GM12878 (cell line): ENCODE data around the gene DIP2C. TPM values are rescaled to one million over a fixed set of nuclear protein-coding genes. Genes with fewer than 3 reads are reported as not detected.

Experiments used
- ATAC-seq: fragments of 200-7000 bp; cut with Tn5 transposase; 3 replicates; pipeline ENCODE4 v1.9.1; 2020; ENCODE audit warnings: mild to moderate bottlenecking, moderate library complexity
- BruUV-seq: library from RNA; stranded (reverse); fragments of 400-500 nt; replicated peaks from 2 replicates; lab custom pipeline; 2021; lab: Mats Ljungman, UMichigan
- CTCF ChIA-PET: fragments of 300-600 bp; sonication (Branson Sonifier 250); formaldehyde crosslinking; extraction: SDS; loops from one replicate; lab custom pipeline; 2021; ENCODE audit warnings: inconsistent platforms; lab: Yijun Ruan, JAX
- POLR2A ChIA-PET: fragments of 350-600 bp; formaldehyde crosslinking; extraction: SDS; loops from one replicate; lab custom pipeline; 2021; ENCODE audit warnings: inconsistent platforms; lab: Charles Lee
- RAD21 ChIA-PET: fragments of 300-600 bp; sonication (Branson Sonifier 250); formaldehyde crosslinking; loops from one replicate; lab custom pipeline; 2023; ENCODE audit warnings: antibody characterized with exemption; ENCODE audit not compliant: unreplicated experiment; lab: Charles Lee
- SMC1A ChIA-PET: fragments of 300-600 bp; sonication (Branson Sonifier 250); formaldehyde crosslinking; loops from one replicate; lab custom pipeline; 2023; ENCODE audit not compliant: unreplicated experiment, uncharacterized antibody; lab: Charles Lee
- DNase-seq: peaks from one replicate; pipeline ENCODE4 v3.0.0-alpha.2; 2011; ENCODE audit warnings: low read depth, low spot score
- FAIRE-seq: peaks from 3 replicates; lab custom pipeline; 2011; peaks lifted over from hg19 to GRCh38; lab: Jason Lieb, UNC
- H2AFZ ChIP-seq: 2 replicates; pipeline ENCODE4 v1.6.0; 2011; ENCODE audit warnings: low read depth, low read length, control low read depth; ENCODE audit not compliant: control insufficient read depth
- H3K27ac ChIP-seq: 2 replicates; pipeline ENCODE4 v1.5.1; 2011; ENCODE audit warnings: control low read depth; ENCODE audit not compliant: control insufficient read depth, insufficient read depth
- H3K27me3 ChIP-seq, 2 experiments: replicated peaks in 1 of 2; 2 replicates each; pipeline versions ENCODE4 v1.6.0 to v1.6.1; 2011; ENCODE audit warnings: low read length in 1 of 2; ENCODE audit not compliant: control insufficient read depth in 2 of 2, insufficient read depth in 2 of 2
- H3K36me3 ChIP-seq, 2 experiments: 2 replicates each; pipeline ENCODE4 v1.5.1; 2011; ENCODE audit warnings: low read length in 1 of 2; ENCODE audit not compliant: control insufficient read depth in 2 of 2, insufficient read depth in 2 of 2
- H3K4me1 ChIP-seq: 2 replicates; pipeline ENCODE4 v1.6.1; 2011; ENCODE audit warnings: mild to moderate bottlenecking, low read length, moderate library complexity, mixed read lengths; ENCODE audit not compliant: control insufficient read depth, insufficient read depth
- H3K4me2 ChIP-seq: 2 replicates; pipeline ENCODE4 v1.6.0; 2011; ENCODE audit warnings: control low read depth; ENCODE audit not compliant: control insufficient read depth, insufficient read depth
- H3K4me3 ChIP-seq: fragments of 200-600 bp; sonication (generic); 2 replicates; pipeline ENCODE4 v1.5.1; 2016
- H3K79me2 ChIP-seq: 2 replicates; pipeline ENCODE4 v1.6.0; 2011; ENCODE audit warnings: low read length; ENCODE audit not compliant: control insufficient read depth, insufficient read depth
- H3K9ac ChIP-seq: 2 replicates; pipeline ENCODE4 v1.8.0; 2011; ENCODE audit warnings: low read length, control low read depth, mixed read lengths; ENCODE audit not compliant: control insufficient read depth, insufficient read depth
- H3K9me3 ChIP-seq: replicated peaks from 3 replicates; pipeline ENCODE4 v1.5.1; 2011; ENCODE audit warnings: mild to moderate bottlenecking, low read length; ENCODE audit not compliant: control insufficient read depth, insufficient read depth
- H4K20me1 ChIP-seq: 2 replicates; pipeline ENCODE4 v1.6.0; 2011; ENCODE audit not compliant: control insufficient read depth, insufficient read depth
- CEBPZ ChIP-seq: fragments of 150-350 bp; IDR thresholded peaks from 2 replicates; pipeline ENCODE4 v1.6.1; 2016; ENCODE audit warnings: low read depth, low read length
- GATAD2B ChIP-seq: fragments of 450-650 bp; conservative IDR thresholded peaks from 2 replicates; pipeline ENCODE4 v1.6.1; 2017; ENCODE audit warnings: low read depth, mild to moderate bottlenecking, moderate library complexity
- IRF5 ChIP-seq: fragments of 450-650 bp; IDR thresholded peaks from 2 replicates; pipeline ENCODE4 v1.6.1; 2017; ENCODE audit warnings: borderline replicate concordance
- MAX ChIP-seq: IDR thresholded peaks from 2 replicates; pipeline ENCODE4 v1.6.1; 2012; ENCODE audit warnings: low read depth, low read length, improper control_type of control experiment
- MYB ChIP-seq: fragments of 150-350 bp; IDR thresholded peaks from 2 replicates; pipeline ENCODE4 v1.6.1; 2014; ENCODE audit warnings: mild to moderate bottlenecking, low read depth, low read length, borderline replicate concordance
- PBX3 ChIP-seq: IDR thresholded peaks from 2 replicates; pipeline ENCODE4 v1.6.1; 2011; ENCODE audit warnings: mild to moderate bottlenecking, low read depth, low read length, moderate library complexity; ENCODE audit not compliant: insufficient replicate concordance
- SIX5 ChIP-seq: IDR thresholded peaks from 2 replicates; pipeline ENCODE4 v1.6.1; 2011; ENCODE audit warnings: mild to moderate bottlenecking, low read depth, low read length, moderate library complexity; ENCODE audit not compliant: severe bottlenecking
- SP1 ChIP-seq: IDR thresholded peaks from one replicate; pipeline ENCODE4 v1.6.1; 2011; ENCODE audit warnings: low read depth, low read length
- SUZ12 ChIP-seq: fragments of 200-600 bp; sonication (generic); IDR thresholded peaks from one replicate; pipeline ENCODE4 v1.6.1; 2018; ENCODE audit warnings: antibody characterized with exemption, mild to moderate bottlenecking; ENCODE audit not compliant: unreplicated experiment
- TCF3 ChIP-seq: IDR thresholded peaks from 2 replicates; pipeline ENCODE4 v1.6.1; 2012; ENCODE audit warnings: low read depth, mild to moderate bottlenecking, low read length, borderline replicate concordance; ENCODE audit not compliant: insufficient read depth
- WRNIP1 ChIP-seq: IDR thresholded peaks from 2 replicates; pipeline ENCODE4 v1.6.1; 2011; ENCODE audit warnings: low read depth, low read length, improper control_type of control experiment, borderline replicate concordance
- YBX1 ChIP-seq: fragments of 450-650 bp; IDR thresholded peaks from 2 replicates; pipeline ENCODE4 v1.6.1; 2016; ENCODE audit warnings: antibody characterized with exemption
- WGBS: methylation state at CpG from one replicate; pipeline ENCODE4 v1.1.6; 2016; ENCODE audit warnings: low lambda C conversion rate; ENCODE audit not compliant: insufficient replicate concordance, insufficient coverage; ENCODE audit errors: missing lambda C conversion rate; 5-methylcytosine and 5-hydroxymethylcytosine counted together
- in situ Hi-C: fragments of 300-500 bp; cut with MboI; formaldehyde crosslinking; loops from 9 replicates; pipeline ENCODE4 v1.14.3; 2018; ENCODE audit warnings: mixed read lengths
- intact Hi-C: fragments of 100-400 bp; cut with micrococcal nuclease; formaldehyde crosslinking; loops from one replicate; pipeline ENCODE4 v1.14.2; 2022; ENCODE audit not compliant: unreplicated experiment
- polyA plus RNA-seq, 11 experiments: library from polyadenylated mRNA; depleted of rRNA in 4 of 11; unstranded in 6 of 11; stranded (reverse) in 5 of 11; fragments of >200 nt; fragmentation: Nextera tagmentation in 4 of 11; fragmentation: Illumina TruSeq in 1 of 11; extraction: Ambion mirVana in 4 of 11; extraction: Trizol in 1 of 11; gene quantifications; 1 replicate in 1 of 11; 2 replicates in 10 of 11; pipeline versions ENCODE4 v1.2.1 to v1.2.3, GENCODE V29; 2011 to 2016; ENCODE audit warnings: inconsistent platforms in 2 of 11, missing spikeins in 2 of 11, low read depth in 1 of 11
- total RNA-seq, 4 experiments: library from RNA; depleted of rRNA in 3 of 4; stranded (reverse); fragments of >200 nt in 3 of 4; fragmentation: Illumina TruSeq in 1 of 4; extraction: Trizol in 1 of 4; gene quantifications; 2 replicates each; pipeline versions ENCODE4 v1.2.1 to v1.2.3, GENCODE V29; 2013 to 2021

DIP2C gene
- total and polyA plus RNA-seq, 10 of the 15 experiments (the other 5 are each of a cell fraction or from before 2014, with no cell fraction given), result 0.01 to 0.10 (median 0.06) TPM

GRCh38 chr10:627032-627992, 62.2 kb downstream of the DIP2C start (continued):
- no peak for TF ChIP-seq YBX1
- no peak for TF ChIP-seq SUZ12

- CTCF ChIA-PET, result no interaction called here
- Histone ChIP-seq H3K36me3 (no peaks in the 10 kb centered on the region), H3K9ac (no peak overlapping the region), H3K27ac (no peak overlapping the region), H3K4me1 (no peaks in the 10 kb centered on the region), H3K4me2 (no peak overlapping the region), H3K27me3 (peaks cover 0 to 2% of the 10 kb centered on the region in 2 experiments; a peak in 3 of 4 replicates), H3K79me2 (no peaks in the 10 kb centered on the region), H2AFZ (no peak overlapping the region), H3K9me3 (no peaks in the 10 kb centered on the region; the same call in 2 of the 3 replicates), H3K4me3 (no peak overlapping the region), H4K20me1 (no peaks in the 10 kb centered on the region)
- in situ Hi-C loops (no loop called here), intact Hi-C loops (no loop called here)
- ATAC-seq (no peak), DNase-seq (no peak), FAIRE-seq (no peak)
- WGBS, result 63% methylated on average over 20 of the region's 21 CpGs
- RAD21 ChIA-PET, result no interaction called here
- SMC1A ChIA-PET, result no interaction called here
- BruUV-seq, result no TSS peak
- POLR2A ChIA-PET, result no interaction called here
- TF ChIP-seq CEBPZ, result no peak
- no peak for TF ChIP-seq SP1
- no peak for TF ChIP-seq IRF5
- TF ChIP-seq WRNIP1, result no peak
- no peak for TF ChIP-seq GATAD2B
- TF ChIP-seq PBX3, result no peak
- no peak for TF ChIP-seq SIX5
- no peak for TF ChIP-seq TCF3
- no peak for TF ChIP-seq MAX
- no peak for TF ChIP-seq MYB
Measured at GRCh38 chr10:625751-626711, 63.4 kb downstream of the DIP2C start.
